Osteocyte (in vitro differentiated cells): ENCODE measurements around the gene PCDHA9. TPM values are rescaled to one million over a fixed set of nuclear protein-coding genes. Genes with fewer than 3 reads are reported as not detected.

Experiments used
- DNase-seq: peaks from one replicate; pipeline ENCODE4 v3.0.0; 2021; ENCODE audit warnings: mixed read lengths; ENCODE audit not compliant: unreplicated experiment; ENCODE audit errors: extremely low spot score
- H3K27ac Mint-ChIP-seq: one replicate; pipeline ENCODE4 v1.8.0; 2021; ENCODE audit warnings: mild to moderate bottlenecking, mixed read lengths; ENCODE audit not compliant: unreplicated experiment
- H3K27me3 Mint-ChIP-seq: one replicate; pipeline ENCODE4 v1.8.0; 2021; ENCODE audit warnings: mixed read lengths; ENCODE audit not compliant: unreplicated experiment
- H3K36me3 Mint-ChIP-seq: one replicate; pipeline ENCODE4 v1.8.0; 2021; ENCODE audit warnings: mixed read lengths; ENCODE audit not compliant: unreplicated experiment
- H3K4me1 Mint-ChIP-seq: one replicate; pipeline ENCODE4 v1.8.0; 2021; ENCODE audit warnings: mixed read lengths; ENCODE audit not compliant: unreplicated experiment
- H3K4me3 Mint-ChIP-seq: one replicate; pipeline ENCODE4 v1.8.0; 2021; ENCODE audit warnings: mild to moderate bottlenecking, moderate library complexity, mixed read lengths; ENCODE audit not compliant: unreplicated experiment
- H3K9me3 Mint-ChIP-seq: one replicate; pipeline ENCODE4 v1.8.0; 2021; ENCODE audit warnings: mixed read lengths; ENCODE audit not compliant: unreplicated experiment
- total RNA-seq: library from RNA; stranded (reverse); gene quantifications from 2 replicates; pipeline ENCODE4 v1.2.1, GENCODE V29; 2021
- TF ChIP-seq, protein P1 (sequence below): fragments of 200-600 bp; sonication (generic); IDR thresholded peaks from 2 replicates; pipeline ENCODE4 v1.5.0; 2021; ENCODE audit warnings: antibody characterized with exemption, mild to moderate bottlenecking, moderate library complexity

Gene PCDHA9
- total RNA-seq, 1 donor from 2014 or later, result 1.7 TPM

DNA sequence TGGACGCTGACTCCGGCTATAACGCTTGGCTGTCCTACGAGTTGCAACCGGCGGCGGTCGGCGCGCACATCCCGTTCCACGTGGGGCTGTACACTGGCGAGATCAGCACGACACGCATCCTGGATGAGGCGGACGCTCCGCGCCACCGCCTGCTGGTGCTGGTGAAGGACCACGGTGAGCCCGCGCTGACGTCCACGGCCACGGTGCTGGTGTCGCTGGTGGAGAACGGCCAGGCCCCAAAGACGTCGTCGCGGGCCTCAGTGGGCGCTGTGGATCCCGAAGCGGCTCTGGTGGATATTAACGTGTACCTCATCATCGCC is 29.0 kb downstream of the PCDHA9 start:
- Mint-ChIP-seq H3K9me3 (peaks cover 19% of the 10 kb centered on the region), H3K36me3 (peaks cover 28% of the 10 kb centered on the region), H3K4me3 (no peak overlapping the region), H3K4me1 (peaks cover 10% of the 10 kb centered on the region), H3K27me3 (no peaks in the 10 kb centered on the region), H3K27ac (no peak overlapping the region)
- TF ChIP-seq, protein P1, sequence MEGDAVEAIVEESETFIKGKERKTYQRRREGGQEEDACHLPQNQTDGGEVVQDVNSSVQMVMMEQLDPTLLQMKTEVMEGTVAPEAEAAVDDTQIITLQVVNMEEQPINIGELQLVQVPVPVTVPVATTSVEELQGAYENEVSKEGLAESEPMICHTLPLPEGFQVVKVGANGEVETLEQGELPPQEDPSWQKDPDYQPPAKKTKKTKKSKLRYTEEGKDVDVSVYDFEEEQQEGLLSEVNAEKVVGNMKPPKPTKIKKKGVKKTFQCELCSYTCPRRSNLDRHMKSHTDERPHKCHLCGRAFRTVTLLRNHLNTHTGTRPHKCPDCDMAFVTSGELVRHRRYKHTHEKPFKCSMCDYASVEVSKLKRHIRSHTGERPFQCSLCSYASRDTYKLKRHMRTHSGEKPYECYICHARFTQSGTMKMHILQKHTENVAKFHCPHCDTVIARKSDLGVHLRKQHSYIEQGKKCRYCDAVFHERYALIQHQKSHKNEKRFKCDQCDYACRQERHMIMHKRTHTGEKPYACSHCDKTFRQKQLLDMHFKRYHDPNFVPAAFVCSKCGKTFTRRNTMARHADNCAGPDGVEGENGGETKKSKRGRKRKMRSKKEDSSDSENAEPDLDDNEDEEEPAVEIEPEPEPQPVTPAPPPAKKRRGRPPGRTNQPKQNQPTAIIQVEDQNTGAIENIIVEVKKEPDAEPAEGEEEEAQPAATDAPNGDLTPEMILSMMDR, result no peak
- no peak for DNase-seq

DNA sequence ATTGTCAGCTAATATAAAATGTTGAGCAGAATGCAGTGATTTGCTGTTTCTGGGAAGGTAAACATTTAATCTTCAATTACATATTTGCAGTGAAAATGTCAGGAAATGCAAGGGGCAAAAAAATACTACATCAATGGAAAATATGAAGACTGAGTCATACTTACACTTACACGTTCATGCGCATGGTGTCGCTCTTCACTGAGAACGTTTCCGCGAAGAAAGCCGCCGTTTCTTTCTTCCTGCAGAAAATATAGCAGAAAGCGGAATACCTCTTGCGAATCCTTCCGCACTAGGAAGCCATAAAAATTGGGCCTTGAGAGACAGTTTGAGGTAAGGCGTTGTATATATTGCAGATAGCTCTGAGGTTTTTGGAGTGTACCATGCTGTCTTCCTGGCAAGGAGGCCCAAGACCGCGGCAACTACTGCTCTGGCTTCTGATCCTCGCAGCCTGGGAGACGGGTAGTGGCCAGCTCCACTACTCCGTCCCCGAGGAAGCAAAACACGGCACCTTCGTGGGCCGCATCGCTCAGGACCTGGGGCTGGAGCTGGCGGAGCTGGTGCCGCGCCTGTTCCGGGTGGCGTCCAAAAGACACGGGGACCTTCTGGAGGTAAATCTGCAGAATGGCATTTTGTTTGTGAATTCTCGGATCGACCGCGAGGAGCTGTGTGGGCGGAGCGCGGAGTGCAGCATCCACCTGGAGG is 33.9 kb downstream of the PCDHA9 start, which contains the start of gene PCDHA13:
PCDHA13 (plus strand) TSS at position 236 of the 702 bp plus-strand sequence; CDS start at position 381, 145 bp downstream.
- TF ChIP-seq, protein P1, result no peak
- Mint-ChIP-seq H3K27ac (no peak within 1 kb of the TSS), H3K4me1 (no peaks in the 10 kb centered on the region), H3K4me3 (no peak within 1 kb of the TSS), H3K9me3 (peaks cover 19% of the 10 kb centered on the region), H3K36me3 (peaks cover 26% of the 10 kb centered on the region), H3K27me3 (no peaks in the 10 kb centered on the region)
- no peak for DNase-seq

DNA sequence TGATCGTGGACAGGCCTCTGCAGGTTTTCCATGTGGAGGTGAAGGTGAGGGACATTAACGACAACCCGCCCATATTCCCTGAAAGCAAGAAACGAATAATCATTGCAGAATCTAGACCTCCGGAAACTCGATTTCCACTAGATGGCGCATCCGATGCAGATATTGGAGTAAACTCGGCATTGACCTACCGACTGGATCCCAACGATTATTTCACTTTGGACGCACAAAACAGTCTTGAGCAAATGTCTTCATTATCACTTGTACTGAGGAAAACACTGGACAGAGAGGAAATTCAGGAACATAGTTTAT is 34.4 kb downstream of the PCDHA9 start:
- H3K36me3 Mint-ChIP-seq, result peaks cover 28% of the 10 kb centered on the region
- TF ChIP-seq, protein P1, result peak; percentile 15
- no peaks in the 10 kb centered on the region for H3K27me3 Mint-ChIP-seq
- no peaks in the 10 kb centered on the region for H3K4me1 Mint-ChIP-seq
- no peak overlapping the region for H3K27ac Mint-ChIP-seq
- no peak overlapping the region for H3K4me3 Mint-ChIP-seq
- H3K9me3 Mint-ChIP-seq, result peaks cover 19% of the 10 kb centered on the region
- DNase-seq, result no peak

DNA sequence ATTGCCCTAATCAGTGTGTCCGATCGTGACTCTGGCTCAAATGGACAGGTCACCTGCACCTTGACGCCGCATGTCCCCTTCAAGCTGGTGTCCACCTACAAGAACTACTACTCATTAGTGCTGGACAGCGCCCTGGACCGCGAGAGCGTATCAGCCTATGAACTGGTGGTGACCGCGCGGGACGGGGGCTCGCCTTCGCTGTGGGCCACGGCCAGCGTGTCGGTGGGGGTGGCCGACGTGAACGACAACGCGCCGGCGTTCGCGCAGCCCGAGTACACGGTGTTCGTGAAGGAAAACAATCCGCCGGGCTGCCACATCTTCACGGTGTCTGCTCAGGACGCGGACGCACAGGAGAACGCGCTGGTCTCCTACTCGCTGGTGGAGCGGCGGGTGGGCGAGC is 35.2 kb downstream of the PCDHA9 start:
- DNase-seq, result no peak
- H3K27me3 Mint-ChIP-seq, result no peaks in the 10 kb centered on the region
- peaks cover 28% of the 10 kb centered on the region for H3K36me3 Mint-ChIP-seq
- no peak overlapping the region for H3K4me3 Mint-ChIP-seq
- H3K27ac Mint-ChIP-seq, result no peak overlapping the region
- H3K4me1 Mint-ChIP-seq, result no peaks in the 10 kb centered on the region
- peaks cover 19% of the 10 kb centered on the region for H3K9me3 Mint-ChIP-seq
- TF ChIP-seq, protein P1, result no peak

DNA sequence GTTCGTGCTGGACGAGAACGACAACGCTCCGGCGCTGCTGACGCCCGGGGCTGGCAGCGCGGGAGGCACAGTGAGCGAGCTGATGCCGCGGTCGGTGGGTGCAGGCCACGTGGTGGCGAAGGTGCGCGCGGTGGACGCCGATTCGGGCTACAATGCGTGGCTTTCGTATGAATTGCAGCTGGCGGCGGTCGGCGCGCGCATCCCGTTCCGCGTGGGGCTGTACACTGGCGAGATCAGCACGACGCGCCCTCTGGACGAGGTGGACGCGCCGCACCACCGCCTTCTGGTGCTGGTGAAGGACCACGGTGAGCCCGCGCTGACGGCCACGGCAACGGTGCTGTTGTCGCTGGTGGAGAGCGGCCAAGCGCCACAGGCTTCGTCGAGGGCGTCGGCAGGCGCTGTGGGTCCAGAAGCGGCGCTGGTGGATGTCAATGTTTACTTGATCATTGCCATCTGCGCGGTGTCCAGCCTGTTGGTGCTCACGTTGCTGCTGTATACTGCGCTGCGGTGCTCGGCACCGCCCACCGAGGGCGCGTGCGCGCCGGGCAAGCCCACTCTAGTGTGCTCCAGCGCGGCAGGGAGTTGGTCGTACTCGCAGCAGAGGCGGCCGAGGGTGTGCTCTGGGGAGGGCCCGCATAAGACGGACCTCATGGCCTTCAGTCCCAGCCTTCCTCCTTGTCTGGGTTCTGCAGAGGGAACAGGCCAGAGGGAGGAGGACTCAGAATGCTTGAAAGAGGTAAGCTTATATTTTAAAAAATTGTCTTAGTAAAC is 35.9 kb downstream of the PCDHA9 start:
- Mint-ChIP-seq H3K9me3 (peaks cover 19% of the 10 kb centered on the region), H3K36me3 (peaks cover 28% of the 10 kb centered on the region), H3K4me1 (no peaks in the 10 kb centered on the region), H3K4me3 (no peak overlapping the region), H3K27me3 (no peaks in the 10 kb centered on the region), H3K27ac (no peak overlapping the region)
- DNase-seq, result no peak
- TF ChIP-seq, protein P1, result no peak
